Large intestine (tissue), 12 donors: ENCODE results near the gene TMEM184B. TPM values are rescaled to one million over a fixed set of nuclear protein-coding genes. Genes with fewer than 3 reads are reported as not detected.

ENCODE experiments used
- DNase-seq, 2 donors: peaks; one replicate each; pipeline versions ENCODE4 v3.0.0 to v3.0.0-alpha.2; 2013
- H3K27ac ChIP-seq: one replicate; pipeline ENCODE4 v1.5.1; 2013; ENCODE audit warnings: low read length
- H3K27me3 ChIP-seq: 2 replicates; pipeline ENCODE4 v1.6.1; 2013; ENCODE audit warnings: low read length; ENCODE audit not compliant: control insufficient read depth, insufficient read depth
- H3K36me3 ChIP-seq: 2 replicates; pipeline ENCODE4 v1.6.1; 2013; ENCODE audit warnings: low read length; ENCODE audit not compliant: control insufficient read depth, insufficient read depth
- H3K4me1 ChIP-seq: one replicate; pipeline ENCODE4 v1.6.1; 2013; ENCODE audit warnings: low read length; ENCODE audit not compliant: control insufficient read depth, insufficient read depth
- H3K4me3 ChIP-seq: one replicate; pipeline ENCODE4 v1.5.1; 2013; ENCODE audit warnings: low read length
- H3K9me3 ChIP-seq: one replicate; pipeline ENCODE4 v1.6.1; 2013; ENCODE audit warnings: mild to moderate bottlenecking, low read depth, low read length, moderate library complexity; ENCODE audit not compliant: control insufficient read depth
- WGBS: methylation state at CpG from one replicate; pipeline ENCODE4 v1.1.5; 2013; ENCODE audit warnings: low lambda C conversion rate; ENCODE audit not compliant: insufficient coverage; 5-methylcytosine and 5-hydroxymethylcytosine counted together
- long read RNA-seq, 11 donors: transcript quantifications; one replicate each; lab custom pipeline, GENCODE V29; 2026
- polyA plus RNA-seq: library from polyadenylated mRNA; unstranded; fragments of 120-200 nt; gene quantifications from one replicate; pipeline ENCODE4 v1.2.1, GENCODE V29; 2013

TMEM184B gene
- polyA plus RNA-seq = 56.5 TPM
- long read RNA-seq, donor 1, full-length matches to known transcripts = 16 of 16 reads
- long read RNA-seq, donor 1, partial matches to known transcripts = 0 of 16 reads
- long read RNA-seq, donor 1, other reads (novel, unspliced or antisense) = 0 of 16 reads
- long read RNA-seq, donor 2, full-length matches to known transcripts = 68 of 68 reads
- long read RNA-seq, donor 2, partial matches to known transcripts = 0 of 68 reads
- long read RNA-seq, donor 2, other reads (novel, unspliced or antisense) = 0 of 68 reads
- long read RNA-seq, donor 3, full-length matches to known transcripts = 72 of 77 reads
- long read RNA-seq, donor 3, partial matches to known transcripts = 5 of 77 reads
- long read RNA-seq, donor 3, other reads (novel, unspliced or antisense) = 0 of 77 reads
- long read RNA-seq, donor 4, full-length matches to known transcripts = 10 of 10 reads
- long read RNA-seq, donor 4, partial matches to known transcripts = 0 of 10 reads
- long read RNA-seq, donor 4, other reads (novel, unspliced or antisense) = 0 of 10 reads
- long read RNA-seq, donor 5, full-length matches to known transcripts = 15 of 15 reads
- long read RNA-seq, donor 5, partial matches to known transcripts = 0 of 15 reads
- long read RNA-seq, donor 5, other reads (novel, unspliced or antisense) = 0 of 15 reads
- long read RNA-seq, donor 6, full-length matches to known transcripts = 70 of 70 reads
- long read RNA-seq, donor 6, partial matches to known transcripts = 0 of 70 reads
- long read RNA-seq, donor 6, other reads (novel, unspliced or antisense) = 0 of 70 reads
- long read RNA-seq, donor 7, full-length matches to known transcripts = 25 of 25 reads
- long read RNA-seq, donor 7, partial matches to known transcripts = 0 of 25 reads
- long read RNA-seq, donor 7, other reads (novel, unspliced or antisense) = 0 of 25 reads
- long read RNA-seq, donor 8, full-length matches to known transcripts = 72 of 72 reads
- long read RNA-seq, donor 8, partial matches to known transcripts = 0 of 72 reads
- long read RNA-seq, donor 8, other reads (novel, unspliced or antisense) = 0 of 72 reads
- long read RNA-seq, donor 9, full-length matches to known transcripts = 28 of 28 reads
- long read RNA-seq, donor 9, partial matches to known transcripts = 0 of 28 reads
- long read RNA-seq, donor 9, other reads (novel, unspliced or antisense) = 0 of 28 reads
- long read RNA-seq, donor 10, full-length matches to known transcripts = 54 of 54 reads
- long read RNA-seq, donor 10, partial matches to known transcripts = 0 of 54 reads
- long read RNA-seq, donor 10, other reads (novel, unspliced or antisense) = 0 of 54 reads
- long read RNA-seq, donor 11, full-length matches to known transcripts = 39 of 39 reads
- long read RNA-seq, donor 11, partial matches to known transcripts = 0 of 39 reads
- long read RNA-seq, donor 11, other reads (novel, unspliced or antisense) = 0 of 39 reads

DNA sequence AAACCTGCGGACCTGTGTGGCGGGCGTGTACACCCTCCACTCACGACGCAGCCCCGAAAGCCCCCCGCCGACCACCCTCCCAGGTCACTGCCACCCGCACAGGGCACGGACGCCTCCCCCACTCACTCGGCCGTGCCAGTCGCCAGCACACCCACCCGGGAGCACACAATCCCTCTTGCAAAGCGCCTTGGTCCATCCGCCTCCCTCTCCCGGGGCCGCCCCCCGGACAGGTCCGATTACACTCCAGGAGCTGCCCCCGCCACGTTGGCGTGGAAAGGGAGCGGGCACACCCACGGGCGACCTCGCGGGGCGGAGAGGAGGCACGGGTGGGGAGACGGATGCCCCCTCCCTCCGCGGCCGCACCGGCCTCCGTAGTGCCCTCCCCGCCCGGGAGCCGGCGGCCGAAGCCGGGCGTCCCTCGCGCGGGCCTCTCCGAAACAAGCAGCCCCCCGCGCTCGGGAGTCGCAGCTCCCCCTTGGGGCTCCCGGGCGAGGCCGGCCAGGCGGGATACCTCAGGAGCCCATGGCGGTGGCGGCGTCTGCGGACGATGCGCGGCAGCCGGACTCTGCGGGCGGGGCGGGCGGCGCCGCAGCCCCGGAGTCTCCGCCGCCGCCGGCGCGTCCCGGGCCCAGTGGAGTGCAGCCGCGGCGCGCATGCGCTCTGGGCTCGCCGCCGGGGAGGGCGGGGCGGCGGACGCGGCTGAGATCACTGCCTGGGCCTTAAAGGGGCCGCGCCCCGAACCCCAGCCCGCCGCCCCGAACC lies at the start of gene TMEM184B:
TMEM184B (minus strand) TSS at position 638 of the 762 bp plus-strand sequence. CDS start 25,049 bp downstream, outside the sequence.
- Histone ChIP-seq H3K4me1 (peaks cover 15% of the 10 kb centered on the region), H3K27me3 (no peaks in the 10 kb centered on the region), H3K36me3 (peaks cover 8% of the 10 kb centered on the region), H3K9me3 (no peaks in the 10 kb centered on the region), H3K4me3 (peak within 1 kb of the TSS; percentile 71), H3K27ac (peak within 1 kb of the TSS; percentile 54)
- DNase-seq = peak; percentile 84 to 85
- no CpG with 5 or more reads among the region's 97 CpGs for WGBS

DNA sequence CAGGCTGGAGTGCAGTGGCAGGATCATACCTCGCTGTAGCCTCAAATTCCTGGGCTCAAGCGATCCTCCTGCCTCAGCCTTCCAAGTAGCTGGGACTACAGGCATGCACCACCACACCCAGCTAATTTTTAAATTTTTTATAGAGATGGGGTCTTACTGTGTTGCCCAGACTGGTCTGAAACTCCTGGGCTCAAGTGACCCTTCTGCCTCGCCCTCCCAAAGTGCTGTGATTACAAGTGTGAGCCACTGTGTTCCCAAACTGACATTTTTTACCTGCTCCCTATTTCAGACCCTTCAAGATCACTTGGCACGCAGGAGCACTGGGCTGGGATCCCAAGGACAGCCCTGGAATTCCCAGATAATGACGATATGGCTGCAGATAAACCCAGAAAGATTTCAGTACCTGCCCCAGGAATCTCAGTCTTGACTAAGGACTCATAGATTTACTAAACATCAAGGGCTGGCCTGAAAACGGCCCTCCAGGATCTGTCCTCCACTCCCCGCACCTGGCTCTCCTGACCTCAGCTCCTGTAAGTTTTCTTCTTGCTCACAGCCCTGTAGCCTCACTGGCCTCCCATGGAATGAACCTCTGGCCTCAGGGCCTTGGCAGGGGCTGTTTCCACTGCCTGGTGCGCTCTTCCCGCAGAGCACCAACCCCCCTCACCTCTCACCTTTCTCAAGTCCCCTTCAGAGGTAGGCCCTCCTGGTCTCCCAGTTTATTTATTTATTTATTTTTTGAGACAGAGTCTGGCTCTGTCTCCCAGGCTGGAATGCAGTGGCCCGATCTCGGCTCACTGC lies 48.0 kb upstream of the TMEM184B start:
- DNase-seq = no peak
- no peak overlapping the region for H3K27ac ChIP-seq
- WGBS = no CpG with 5 or more reads among the region's 11 CpGs
- no peaks in the 10 kb centered on the region for H3K9me3 ChIP-seq
- no peak overlapping the region for H3K4me3 ChIP-seq
- peaks cover 14% of the 10 kb centered on the region for H3K4me1 ChIP-seq
- H3K36me3 ChIP-seq = no peaks in the 10 kb centered on the region
- no peaks in the 10 kb centered on the region for H3K27me3 ChIP-seq

GRCh38 chr22:38318792-38319773 lies 46.3 kb upstream of the TMEM184B start:
- H3K4me1 ChIP-seq = peaks cover 22% of the 10 kb centered on the region
- peaks cover 1% of the 10 kb centered on the region for H3K36me3 ChIP-seq
- no peaks in the 10 kb centered on the region for H3K27me3 ChIP-seq
- H3K9me3 ChIP-seq = no peaks in the 10 kb centered on the region
- peak overlapping the region; percentile 95 for H3K27ac ChIP-seq
- H3K4me3 ChIP-seq = no peak overlapping the region
- WGBS = no CpG with 5 or more reads among the region's 14 CpGs
- DNase-seq = no peak

- Histone ChIP-seq H3K36me3 (peaks cover 10% of the 10 kb centered on the region), H3K9me3 (no peaks in the 10 kb centered on the region), H3K4me1 (peaks cover 26% of the 10 kb centered on the region), H3K4me3 (peak overlapping the region; percentile 61), H3K27me3 (no peaks in the 10 kb centered on the region), H3K27ac (peak overlapping the region; percentile 95)
- no CpG with 5 or more reads among the region's 18 CpGs for WGBS
- peak; percentile 90 to 95 for DNase-seq
These were observed 45.3 kb upstream of the TMEM184B start for GRCh38 chr22:38317995-38318715.

GRCh38 chr22:38317122-38317994 lies 44.5 kb upstream of the TMEM184B start, which contains the start of gene CSNK1E:
Gene CSNK1E, minus strand, starts transcription at chr22:38317433. Its CDS starts 3,276 bp downstream, at chr22:38314157.
- no CpG with 5 or more reads among the region's 98 CpGs for WGBS
- Histone ChIP-seq H3K4me3 (peak within 1 kb of the TSS; percentile 71), H3K9me3 (no peaks in the 10 kb centered on the region), H3K27me3 (no peaks in the 10 kb centered on the region), H3K27ac (peak within 1 kb of the TSS; percentile 95), H3K36me3 (peaks cover 16% of the 10 kb centered on the region), H3K4me1 (peaks cover 26% of the 10 kb centered on the region)
- DNase-seq = peak; percentile 54 to 85

DNA sequence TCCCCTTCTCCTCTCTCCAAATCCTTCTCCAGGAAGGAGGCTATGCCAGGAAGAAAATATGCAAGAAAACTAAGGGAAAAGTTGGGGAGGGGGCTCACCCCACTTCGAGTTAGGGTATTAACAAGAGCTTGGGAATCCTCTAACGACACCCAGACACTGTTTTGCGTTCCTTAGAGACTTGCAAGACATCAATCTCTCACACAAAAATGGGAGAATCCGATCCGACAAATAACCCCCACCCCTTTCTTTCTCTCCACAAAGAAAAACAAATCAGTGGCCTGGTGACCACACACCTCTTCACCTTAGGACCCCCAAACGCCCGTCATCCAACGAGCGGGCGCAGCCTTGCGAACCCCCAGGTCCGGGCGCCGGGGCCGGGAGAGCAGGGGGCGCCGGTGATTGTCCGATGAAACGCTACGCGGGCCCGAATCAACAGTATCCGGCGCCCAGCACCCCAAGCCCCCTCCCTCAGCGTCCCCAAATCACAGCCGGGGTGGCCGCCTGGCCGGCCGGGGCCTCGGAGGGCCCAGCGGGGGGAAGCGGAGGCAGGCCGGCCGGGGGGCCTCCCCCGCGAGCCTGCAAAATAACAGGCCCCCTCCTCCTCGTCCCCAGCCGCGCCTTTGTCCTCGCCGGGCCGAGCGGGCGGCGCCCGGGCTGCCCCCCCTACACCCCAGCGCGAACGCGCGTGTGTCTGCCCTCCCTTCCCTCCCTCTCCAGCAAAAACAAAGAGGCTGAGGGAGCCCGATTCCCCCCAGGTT lies 43.7 kb upstream of the TMEM184B start:
- Histone ChIP-seq H3K27ac (peak overlapping the region; percentile 93), H3K4me3 (peak overlapping the region; percentile 71), H3K4me1 (peaks cover 26% of the 10 kb centered on the region), H3K27me3 (no peaks in the 10 kb centered on the region), H3K36me3 (peaks cover 20% of the 10 kb centered on the region), H3K9me3 (no peaks in the 10 kb centered on the region)
- DNase-seq = peak; percentile 56 to 81
- WGBS = 0% methylated on average over 2 of the region's 52 CpGs
